ENCODE results near the gene ATF3.

Gene ATF3

DNA sequence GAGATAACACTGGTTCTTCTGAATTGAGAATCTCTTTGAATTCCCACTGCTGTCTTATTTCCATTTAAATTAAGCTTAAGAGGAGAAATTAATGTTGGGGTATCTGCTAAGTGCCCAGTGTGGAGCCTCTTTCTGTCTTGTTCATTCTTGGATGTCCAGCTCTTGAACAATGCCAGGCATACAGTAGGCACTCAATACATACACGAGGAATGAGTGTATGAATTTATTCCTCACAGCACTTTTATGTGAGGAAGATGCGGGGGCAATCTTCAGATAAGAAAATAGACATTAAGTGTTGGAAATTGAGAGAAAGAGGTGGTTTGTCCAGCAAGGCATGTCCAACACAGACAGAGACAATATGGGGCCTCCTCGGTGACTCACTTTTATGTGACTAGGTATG, 11.8 kb upstream of the ATF3 start:
- TF ChIP-seq, protein P1, sequence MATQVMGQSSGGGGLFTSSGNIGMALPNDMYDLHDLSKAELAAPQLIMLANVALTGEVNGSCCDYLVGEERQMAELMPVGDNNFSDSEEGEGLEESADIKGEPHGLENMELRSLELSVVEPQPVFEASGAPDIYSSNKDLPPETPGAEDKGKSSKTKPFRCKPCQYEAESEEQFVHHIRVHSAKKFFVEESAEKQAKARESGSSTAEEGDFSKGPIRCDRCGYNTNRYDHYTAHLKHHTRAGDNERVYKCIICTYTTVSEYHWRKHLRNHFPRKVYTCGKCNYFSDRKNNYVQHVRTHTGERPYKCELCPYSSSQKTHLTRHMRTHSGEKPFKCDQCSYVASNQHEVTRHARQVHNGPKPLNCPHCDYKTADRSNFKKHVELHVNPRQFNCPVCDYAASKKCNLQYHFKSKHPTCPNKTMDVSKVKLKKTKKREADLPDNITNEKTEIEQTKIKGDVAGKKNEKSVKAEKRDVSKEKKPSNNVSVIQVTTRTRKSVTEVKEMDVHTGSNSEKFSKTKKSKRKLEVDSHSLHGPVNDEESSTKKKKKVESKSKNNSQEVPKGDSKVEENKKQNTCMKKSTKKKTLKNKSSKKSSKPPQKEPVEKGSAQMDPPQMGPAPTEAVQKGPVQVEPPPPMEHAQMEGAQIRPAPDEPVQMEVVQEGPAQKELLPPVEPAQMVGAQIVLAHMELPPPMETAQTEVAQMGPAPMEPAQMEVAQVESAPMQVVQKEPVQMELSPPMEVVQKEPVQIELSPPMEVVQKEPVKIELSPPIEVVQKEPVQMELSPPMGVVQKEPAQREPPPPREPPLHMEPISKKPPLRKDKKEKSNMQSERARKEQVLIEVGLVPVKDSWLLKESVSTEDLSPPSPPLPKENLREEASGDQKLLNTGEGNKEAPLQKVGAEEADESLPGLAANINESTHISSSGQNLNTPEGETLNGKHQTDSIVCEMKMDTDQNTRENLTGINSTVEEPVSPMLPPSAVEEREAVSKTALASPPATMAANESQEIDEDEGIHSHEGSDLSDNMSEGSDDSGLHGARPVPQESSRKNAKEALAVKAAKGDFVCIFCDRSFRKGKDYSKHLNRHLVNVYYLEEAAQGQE (IDR thresholded peaks at IDR 0.05; ENCODE audit: insufficient read depth in 1 of 2, low read depth in 2 of 2, low read length in 2 of 2) = no peak
- no peak for TF ChIP-seq SIN3A (IDR thresholded peaks at IDR 0.05; ENCODE audit: borderline replicate concordance, insufficient read depth, low read length)
- TF ChIP-seq FOXP2 (optimal IDR thresholded peaks at IDR 0.05; ENCODE audit: borderline replicate concordance, extremely low read depth, extremely low read length, insufficient read depth) = no peak
- no peak for TF ChIP-seq POLR2AphosphoS5 (IDR thresholded peaks at IDR 0.05; ENCODE audit: low read depth, low read length)
- no peak for TF ChIP-seq TAF1 (IDR thresholded peaks at IDR 0.05; ENCODE audit: borderline replicate concordance, insufficient read depth, low read length)

DNA sequence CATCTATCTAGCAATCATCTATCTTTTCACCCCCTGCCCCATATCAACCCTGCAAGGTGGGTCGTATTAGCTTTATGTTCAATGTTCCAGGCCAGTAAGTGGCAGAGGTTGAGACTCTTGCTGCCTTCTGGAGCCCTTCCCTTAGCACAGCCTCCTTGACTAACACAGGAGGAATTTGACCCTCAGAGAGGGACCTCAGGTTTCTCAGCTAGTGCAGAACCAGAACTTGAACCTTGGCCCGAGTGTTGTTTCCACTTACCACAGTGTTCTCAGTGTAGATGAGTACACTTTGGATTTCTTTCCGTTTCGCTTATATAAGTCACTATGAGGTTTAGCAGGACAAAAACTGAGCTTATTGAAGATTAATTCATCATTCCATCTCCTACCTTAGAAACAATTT, 11.1 kb upstream of the ATF3 start:
- TF ChIP-seq TAF1 (IDR thresholded peaks at IDR 0.05; ENCODE audit: borderline replicate concordance, insufficient read depth, low read length) = no peak
- TF ChIP-seq POLR2AphosphoS5 (IDR thresholded peaks at IDR 0.05; ENCODE audit: low read depth, low read length) = no peak
- no peak for TF ChIP-seq FOXP2 (optimal IDR thresholded peaks at IDR 0.05; ENCODE audit: borderline replicate concordance, extremely low read depth, extremely low read length, insufficient read depth)
- TF ChIP-seq, protein P1 (IDR thresholded peaks at IDR 0.05; ENCODE audit: insufficient read depth in 1 of 2, low read depth in 2 of 2, low read length in 2 of 2) = no peak
- TF ChIP-seq SIN3A (IDR thresholded peaks at IDR 0.05; ENCODE audit: borderline replicate concordance, insufficient read depth, low read length) = no peak

DNA sequence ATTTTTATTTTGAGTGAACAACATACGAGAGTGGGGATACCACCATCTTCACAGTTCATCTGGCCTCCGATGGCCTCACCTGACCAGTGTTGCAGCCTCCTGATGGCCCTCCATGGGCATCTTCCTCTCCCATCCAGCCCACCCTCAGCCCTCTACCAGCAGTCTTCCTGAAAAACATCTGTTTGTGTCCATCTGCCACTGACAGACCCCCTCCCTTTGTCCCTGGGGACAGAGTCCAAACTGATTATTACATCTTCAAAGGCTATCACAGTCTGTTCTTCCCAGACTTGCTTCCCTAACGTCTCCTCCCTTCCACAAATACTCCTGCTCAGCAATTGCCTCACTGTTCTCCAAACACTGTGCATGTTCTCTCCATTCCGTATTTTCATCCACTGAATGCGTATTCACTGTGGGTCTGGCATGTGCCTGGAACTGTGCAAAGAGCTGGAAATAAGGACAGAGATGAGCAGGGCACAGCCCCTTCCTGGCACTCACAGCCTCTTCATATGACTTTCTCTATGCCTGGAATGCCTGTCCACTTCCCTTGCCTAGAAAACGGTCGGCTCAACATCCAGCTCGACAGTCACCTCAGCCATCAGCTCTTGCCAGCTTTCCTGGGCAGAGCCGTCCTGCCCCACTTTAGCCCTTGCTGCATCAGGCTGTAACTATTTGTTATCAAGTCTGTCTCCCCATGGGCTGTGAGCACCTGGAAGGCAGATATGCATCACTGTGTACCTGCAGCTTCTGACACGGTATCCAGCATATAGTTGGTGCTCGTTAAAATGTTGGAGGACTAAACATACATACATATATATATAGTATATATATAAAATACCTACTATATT, 8.3 kb upstream of the ATF3 start:
- TF ChIP-seq SIN3A (IDR thresholded peaks at IDR 0.05; ENCODE audit: borderline replicate concordance, insufficient read depth, low read length) (no peak), POLR2AphosphoS5 (IDR thresholded peaks at IDR 0.05; ENCODE audit: low read depth, low read length) (no peak), TAF1 (IDR thresholded peaks at IDR 0.05; ENCODE audit: borderline replicate concordance, insufficient read depth, low read length) (no peak), FOXP2 (optimal IDR thresholded peaks at IDR 0.05; ENCODE audit: borderline replicate concordance, extremely low read depth, extremely low read length, insufficient read depth) (no peak)
- TF ChIP-seq, protein P1 (IDR thresholded peaks at IDR 0.05; ENCODE audit: insufficient read depth in 1 of 2, low read depth in 2 of 2, low read length in 2 of 2) = no peak

DNA sequence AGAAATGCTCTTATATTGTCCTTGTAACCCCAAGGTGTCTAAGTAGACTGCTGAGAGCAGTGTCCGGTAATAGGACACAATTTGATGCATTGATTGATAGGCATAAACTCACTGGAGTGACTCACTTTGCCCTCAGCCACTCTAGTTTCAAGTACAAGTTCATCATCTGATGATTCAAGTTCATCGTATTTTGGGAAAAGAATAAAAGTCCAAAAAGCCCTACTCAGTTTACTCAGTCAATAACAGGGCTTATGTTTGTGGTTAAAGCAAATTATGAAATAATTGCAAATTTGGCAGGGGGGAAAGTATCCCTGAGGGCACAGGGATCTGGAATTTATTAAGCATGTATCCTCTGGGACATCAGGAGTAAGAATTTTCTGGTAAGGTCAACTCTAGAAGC, 7.6 kb upstream of the ATF3 start:
- TF ChIP-seq, protein P1 (IDR thresholded peaks at IDR 0.05; ENCODE audit: insufficient read depth in 1 of 2, low read depth in 2 of 2, low read length in 2 of 2) = no peak
- TF ChIP-seq POLR2AphosphoS5 (IDR thresholded peaks at IDR 0.05; ENCODE audit: low read depth, low read length) (no peak), FOXP2 (optimal IDR thresholded peaks at IDR 0.05; ENCODE audit: borderline replicate concordance, extremely low read depth, extremely low read length, insufficient read depth) (no peak), SIN3A (IDR thresholded peaks at IDR 0.05; ENCODE audit: borderline replicate concordance, insufficient read depth, low read length) (no peak), TAF1 (IDR thresholded peaks at IDR 0.05; ENCODE audit: borderline replicate concordance, insufficient read depth, low read length) (no peak)

All from PFSK-1 (cell line).